PFSK-1 (cell line): ENCODE measurements around the gene TXN. TPM values are rescaled to one million over a fixed set of nuclear protein-coding genes. Genes with fewer than 3 reads are reported as not detected.
A peak's percentile ranks its signal among the peaks of the same experiment; 100 is the strongest.

Experiments used
- FOXP2 ChIP-seq: optimal IDR thresholded peaks from 2 replicates; pipeline ENCODE3; 2011; ENCODE audit warnings: borderline replicate concordance, control low read depth, inconsistent platforms; ENCODE audit not compliant: insufficient read depth; ENCODE audit errors: extremely low read length, extremely low read depth
- POLR2AphosphoS5 ChIP-seq: IDR thresholded peaks from 2 replicates; pipeline ENCODE4 v1.6.1; 2012; ENCODE audit warnings: low read depth, mild to moderate bottlenecking, control low read depth, low read length, moderate library complexity
- REST ChIP-seq, 2 experiments: IDR thresholded peaks; 2 replicates each; pipeline versions ENCODE4 v1.6.1 to v1.8.0; 2011 to 2012; ENCODE audit warnings: low read depth in 2 of 2, low read length in 2 of 2, control low read depth in 1 of 2, inconsistent platforms in 1 of 2, mild to moderate bottlenecking in 1 of 2, moderate library complexity in 1 of 2; ENCODE audit not compliant: insufficient read depth in 1 of 2
- SIN3A ChIP-seq: IDR thresholded peaks from 2 replicates; pipeline ENCODE4 v1.6.1; 2012; ENCODE audit warnings: mild to moderate bottlenecking, low read length, moderate library complexity, borderline replicate concordance; ENCODE audit not compliant: insufficient read depth
- TAF1 ChIP-seq: IDR thresholded peaks from 2 replicates; pipeline ENCODE4 v1.6.1; 2012; ENCODE audit warnings: low read length, control low read depth, borderline replicate concordance; ENCODE audit not compliant: insufficient read depth
- polyA plus RNA-seq: library from polyadenylated mRNA; unstranded; fragments of >200 nt; gene quantifications from one replicate; pipeline ENCODE4 v1.2.1, GENCODE V29; 2012; ENCODE audit warnings: low read depth, missing spikeins; ENCODE audit not compliant: insufficient read length

TXN gene
- 51.3 TPM for polyA plus RNA-seq

GRCh38 chr9:110256380-110257096 is at the start of gene TXN:
Gene TXN, minus strand, starts transcription at chr9:110256507. Its CDS starts 72 bp downstream, at chr9:110256435.
- no peak for TF ChIP-seq SIN3A
- TF ChIP-seq POLR2AphosphoS5: peak; percentile 84
- no peak for TF ChIP-seq FOXP2
- no peak for TF ChIP-seq REST (IDR thresholded peaks at IDR 0.05; ENCODE audit: insufficient read depth in 1 of 2, low read depth in 2 of 2, low read length in 2 of 2)
- peak; percentile 81; the same call in 1 of the 2 replicates for TF ChIP-seq TAF1

GRCh38 chr9:110303133-110303532 is 46.8 kb upstream of the TXN start:
- TF ChIP-seq POLR2AphosphoS5 (no peak), TAF1 (no peak), REST (IDR thresholded peaks at IDR 0.05; ENCODE audit: insufficient read depth in 1 of 2, low read depth in 2 of 2, low read length in 2 of 2) (no peak), SIN3A (no peak)

- no peak for TF ChIP-seq POLR2AphosphoS5
- no peak for TF ChIP-seq SIN3A
- no peak for TF ChIP-seq FOXP2
- TF ChIP-seq TAF1: no peak
- no peak for TF ChIP-seq REST (IDR thresholded peaks at IDR 0.05; ENCODE audit: insufficient read depth in 1 of 2, low read depth in 2 of 2, low read length in 2 of 2)
Measured at GRCh38 chr9:110298043-110298605, 41.8 kb upstream of the TXN start.

GRCh38 chr9:110293248-110293647 is 36.9 kb upstream of the TXN start:
- no peak for TF ChIP-seq POLR2AphosphoS5
- TF ChIP-seq REST (IDR thresholded peaks at IDR 0.05; ENCODE audit: insufficient read depth in 1 of 2, low read depth in 2 of 2, low read length in 2 of 2): no peak

- TF ChIP-seq POLR2AphosphoS5 (no peak), SIN3A (no peak), TAF1 (no peak), FOXP2 (no peak), REST (IDR thresholded peaks at IDR 0.05; ENCODE audit: insufficient read depth in 1 of 2, low read depth in 2 of 2, low read length in 2 of 2) (no peak)
Measured at GRCh38 chr9:110291921-110292557, 35.7 kb upstream of the TXN start.
